ENCODE data around the gene NPB. TPM values are rescaled to one million over a fixed set of nuclear protein-coding genes. Genes with fewer than 3 reads are reported as not detected.

NPB gene
- polyA plus RNA-seq, 1 of the 3 experiments (the other 2 are of a cell fraction) = 2.4 TPM

- TF ChIP-seq SIN3A (IDR thresholded peaks at IDR 0.05; ENCODE audit: borderline replicate concordance, low read depth, low read length) (no peak), POLR2AphosphoS5 (IDR thresholded peaks at IDR 0.05; ENCODE audit: low read depth, low read length) (no peak), MEF2A (IDR thresholded peaks at IDR 0.05; ENCODE audit: borderline replicate concordance, low read depth) (no peak), FOSL2 (IDR thresholded peaks at IDR 0.05; ENCODE audit: borderline replicate concordance, low read depth) (no peak), FOXJ3 (CRISPR knock-in tag; IDR thresholded peaks at IDR 0.05) (no peak), RFX5 (IDR thresholded peaks at IDR 0.05; ENCODE audit: low read length) (no peak), IRF3 (IDR thresholded peaks at IDR 0.05; ENCODE audit: low read depth, low read length) (no peak), GATA2 (CRISPR knock-in tag; IDR thresholded peaks at IDR 0.05) (no peak), NFIC (IDR thresholded peaks at IDR 0.05; ENCODE audit: borderline replicate concordance) (no peak), TCF12 (IDR thresholded peaks at IDR 0.05) (no peak), EP300 (IDR thresholded peaks at IDR 0.05; ENCODE audit: borderline replicate concordance in 1 of 2, low read depth in 1 of 2, low read length in 1 of 2) (no peak), RXRA (IDR thresholded peaks at IDR 0.05; ENCODE audit: borderline replicate concordance, low read depth) (no peak), SMC3 (IDR thresholded peaks at IDR 0.05; ENCODE audit: low read depth, low read length) (no peak), EZH2phosphoT487 (IDR thresholded peaks at IDR 0.05; ENCODE audit: borderline replicate concordance, low read depth) (no peak), USF2 (IDR thresholded peaks at IDR 0.05; ENCODE audit: borderline replicate concordance, low read depth, low read length) (no peak), USF1 (IDR thresholded peaks at IDR 0.05; ENCODE audit: borderline replicate concordance, low read depth) (no peak), MXI1 (IDR thresholded peaks at IDR 0.05; ENCODE audit: low read depth, low read length) (no peak)
- no peak overlapping the region for H3K4me3 ChIP-seq (ENCODE audit: low read depth in 2 of 2, low read length in 1 of 2)
- H2AFZ ChIP-seq (ENCODE audit: low read depth) = no peak overlapping the region
- 94% methylated on average over 3 of the region's 3 CpGs for WGBS (ENCODE audit: low lambda C conversion rate)
- H3K9me2 ChIP-seq = no peaks in the 10 kb centered on the region
- H3K27me3 ChIP-seq (ENCODE audit: insufficient read depth) = no peaks in the 10 kb centered on the region
- DNase-seq = no peak
- no peak overlapping the region for H3K27ac ChIP-seq (ENCODE audit: low read depth in 2 of 2, low read length in 1 of 2)
- H3K4me1 ChIP-seq (ENCODE audit: control insufficient read depth in 1 of 2, insufficient read depth in 2 of 2, low read depth in 1 of 2, low read length in 1 of 2) = no peaks in the 10 kb centered on the region
- H3F3A ChIP-seq (replicated peaks; ENCODE audit: insufficient read depth) = peaks cover 54% of the 10 kb centered on the region
- ChIA-PET POLR2A (no interaction called here), CTCF (interaction anchor here (1.4 kb wide), 1 partner anchor 17 kb away, joined by 4 read pairs; no protein-coding TSS in a partner anchor)
- H3K4me2 ChIP-seq = no peak overlapping the region
- peaks cover 15 to 41% of the 10 kb centered on the region in 2 experiments for H3K36me3 ChIP-seq (replicated peaks in 1 of 2; ENCODE audit: control insufficient read depth in 1 of 2, insufficient read depth in 2 of 2, low read length in 1 of 2)
- no peaks in the 10 kb centered on the region for H4K20me1 ChIP-seq (ENCODE audit: insufficient read depth)
- H3K79me2 ChIP-seq (ENCODE audit: insufficient read depth) = peaks cover 8% of the 10 kb centered on the region; the same call in 1 of the 2 replicates
- no peaks in the 10 kb centered on the region for H3K9me3 ChIP-seq
- H3K9ac ChIP-seq = no peak overlapping the region
These were observed 23.7 kb upstream of the NPB start for GRCh38 chr17:81878294-81878693.
